IMR-90 (cell line): ENCODE results near the gene RHOB. TPM values are rescaled to one million over a fixed set of nuclear protein-coding genes. Genes with fewer than 3 reads are reported as not detected.

Source experiments
- ATAC-seq: fragments of 200-7000 bp; cut with Tn5 transposase; 2 replicates; pipeline ENCODE4 v1.9.1; 2020; ENCODE audit warnings: low read depth, mild to moderate bottlenecking, moderate library complexity
- BruUV-seq: library from RNA; stranded (reverse); fragments of 400-500 nt; replicated peaks from 2 replicates; lab custom pipeline; 2021; lab: Mats Ljungman, UMichigan
- CTCF ChIA-PET: fragments of 300-600 bp; formaldehyde crosslinking; extraction: SDS; loops from one replicate; lab custom pipeline; 2021; ENCODE audit warnings: antibody characterized with exemption; lab: Yijun Ruan, JAX
- POLR2A ChIA-PET: fragments of 300-600 bp; sonication (Branson Sonifier 250); formaldehyde crosslinking; loops from one replicate; lab custom pipeline; 2022; ENCODE audit warnings: antibody characterized with exemption; ENCODE audit not compliant: unreplicated experiment; lab: Charles Lee
- DNase-seq: peaks from one replicate; pipeline ENCODE4 v3.0.0; 2013
- H2AFZ ChIP-seq: replicated peaks from 2 replicates; pipeline ENCODE3; 2013; ENCODE audit warnings: low read length, mild to moderate bottlenecking; ENCODE audit not compliant: poor library complexity
- H2AK5ac ChIP-seq: 2 replicates; pipeline ENCODE4 v1.6.1; 2013; ENCODE audit warnings: low read depth, low read length, inconsistent platforms
- H2AK9ac ChIP-seq: replicated peaks from 2 replicates; pipeline ENCODE3; 2013; ENCODE audit warnings: mild to moderate bottlenecking, low read depth, low read length, moderate library complexity; ENCODE audit not compliant: poor library complexity
- H2BK120ac ChIP-seq: 2 replicates; pipeline ENCODE4 v1.6.1; 2013; ENCODE audit warnings: low read depth, low read length, inconsistent platforms
- H2BK15ac ChIP-seq: 3 replicates; pipeline ENCODE4 v1.6.1; 2013; ENCODE audit warnings: low read depth, low read length, inconsistent platforms
- H2BK20ac ChIP-seq: 2 replicates; pipeline ENCODE4 v1.6.1; 2013; ENCODE audit warnings: low read depth, mild to moderate bottlenecking, inconsistent platforms, low read length, moderate library complexity
- H2BK5ac ChIP-seq: 2 replicates; pipeline ENCODE4 v1.6.1; 2013; ENCODE audit warnings: mild to moderate bottlenecking, low read depth, low read length, inconsistent platforms; ENCODE audit not compliant: poor library complexity, severe bottlenecking
- H3K14ac ChIP-seq: replicated peaks from 2 replicates; pipeline ENCODE4 v1.6.1; 2013; ENCODE audit warnings: low read depth, low read length, inconsistent platforms
- H3K18ac ChIP-seq: 2 replicates; pipeline ENCODE4 v1.6.1; 2013; ENCODE audit warnings: low read depth, low read length, control low read depth
- H3K23ac ChIP-seq: 2 replicates; pipeline ENCODE4 v1.6.1; 2013; ENCODE audit warnings: low read depth, low read length, inconsistent platforms
- H3K27ac ChIP-seq: 2 replicates; pipeline ENCODE4 v1.5.1; 2013; ENCODE audit warnings: mild to moderate bottlenecking, control low read depth, low read length; ENCODE audit not compliant: insufficient read depth
- H3K27me3 ChIP-seq: 2 replicates; pipeline ENCODE4 v1.6.1; 2013; ENCODE audit warnings: low read length; ENCODE audit not compliant: control insufficient read depth, insufficient read depth
- H3K36me3 ChIP-seq: 2 replicates; pipeline ENCODE4 v1.6.1; 2013; ENCODE audit warnings: low read length, mixed read lengths; ENCODE audit not compliant: control insufficient read depth, insufficient read depth
- H3K4ac ChIP-seq: 2 replicates; pipeline ENCODE4 v1.6.1; 2013; ENCODE audit warnings: low read depth, low read length, inconsistent platforms
- H3K4me1 ChIP-seq: 2 replicates; pipeline ENCODE4 v1.6.1; 2013; ENCODE audit warnings: low read length, mixed read lengths; ENCODE audit not compliant: control insufficient read depth, insufficient read depth
- H3K4me2 ChIP-seq: 2 replicates; pipeline ENCODE4 v1.6.1; 2013; ENCODE audit warnings: low read depth, mild to moderate bottlenecking, control low read depth, low read length, moderate library complexity
- H3K4me3 ChIP-seq: 2 replicates; pipeline ENCODE4 v1.5.1; 2013; ENCODE audit warnings: low read depth, mild to moderate bottlenecking, control low read depth, low read length, moderate library complexity; ENCODE audit not compliant: insufficient read depth
- H3K56ac ChIP-seq: 2 replicates; pipeline ENCODE4 v1.6.1; 2013; ENCODE audit warnings: low read length, inconsistent platforms; ENCODE audit not compliant: insufficient read depth; ENCODE audit errors: extremely low read depth
- H3K79me1 ChIP-seq, 2 experiments: 2 replicates each; pipeline ENCODE4 v1.6.1; 2013; ENCODE audit warnings: low read length in 2 of 2, inconsistent platforms in 1 of 2, low read depth in 1 of 2
- H3K9ac ChIP-seq: 2 replicates; pipeline ENCODE4 v1.6.1; 2013; ENCODE audit warnings: low read depth, low read length, control low read depth
- H3K9me1 ChIP-seq: 2 replicates; pipeline ENCODE4 v1.6.1; 2013; ENCODE audit warnings: low read length, inconsistent platforms; ENCODE audit not compliant: insufficient read depth
- H3K9me3 ChIP-seq: 2 replicates; pipeline ENCODE4 v1.6.1; 2013; ENCODE audit warnings: low read length; ENCODE audit not compliant: control insufficient read depth, insufficient read depth
- H4K20me1 ChIP-seq: 2 replicates; pipeline ENCODE4 v1.6.1; 2013; ENCODE audit warnings: low read length, inconsistent platforms; ENCODE audit not compliant: insufficient read depth
- H4K5ac ChIP-seq: 2 replicates; pipeline ENCODE4 v1.6.1; 2013; ENCODE audit warnings: mild to moderate bottlenecking, low read depth, low read length, control low read depth
- H4K8ac ChIP-seq, 2 experiments: 2 replicates each; pipeline ENCODE4 v1.6.1; 2013; ENCODE audit warnings: low read depth in 2 of 2, low read length in 2 of 2, control low read depth in 1 of 2, inconsistent platforms in 1 of 2
- H4K91ac ChIP-seq: 2 replicates; pipeline ENCODE4 v1.6.1; 2013; ENCODE audit warnings: low read depth, low read length, inconsistent platforms; ENCODE audit not compliant: insufficient read depth
- ELK1 ChIP-seq: fragments of 150-350 bp; IDR thresholded peaks from 2 replicates; pipeline ENCODE4 v1.6.1; 2016; ENCODE audit warnings: low read depth, mild to moderate bottlenecking, low read length, moderate library complexity, borderline replicate concordance
- MAFK ChIP-seq: IDR thresholded peaks from 2 replicates; pipeline ENCODE4 v1.6.1; 2012; ENCODE audit warnings: low read depth, low read length, improper control_type of control experiment
- POLR2A ChIP-seq: IDR thresholded peaks from 2 replicates; pipeline ENCODE4 v1.6.1; 2012; ENCODE audit warnings: mild to moderate bottlenecking, low read depth, low read length
- WGBS, 2 experiments: methylation state at CpG; one replicate each; pipeline versions ENCODE4 v1.1.5 to v1.1.7; 2013; ENCODE audit warnings: missing lambda C conversion rate in 2 of 2; ENCODE audit not compliant: insufficient read length in 1 of 2; ENCODE audit errors: extremely low coverage in 2 of 2; 5-methylcytosine and 5-hydroxymethylcytosine counted together
- dilution Hi-C: fragments of 300-500 bp; cut with HindIII; formaldehyde crosslinking; loops from one replicate; pipeline ENCODE4 v1.14.3; 2018; ENCODE audit warnings: low sequenced_read_pairs; ENCODE audit not compliant: unreplicated experiment
- in situ Hi-C: fragments of 300-500 bp; cut with MboI; formaldehyde crosslinking; loops from 3 replicates; pipeline ENCODE4 v1.14.3; 2019; ENCODE audit warnings: low sequenced_read_pairs, inconsistent platforms, mixed read lengths
- intact Hi-C: fragments of 100-400 bp; cut with micrococcal nuclease; formaldehyde crosslinking; loops from 2 replicates; pipeline ENCODE4 v1.10.0; 2022
- polyA plus RNA-seq, 3 experiments: library from polyadenylated mRNA; depleted of rRNA; stranded (reverse); fragments of >200 nt; gene quantifications; 2 replicates each; pipeline ENCODE4 v1.2.3, GENCODE V29; 2012; ENCODE audit warnings: low replicate concordance in 1 of 3
- total RNA-seq: library from RNA; depleted of rRNA; stranded (reverse); fragments of >200 nt; gene quantifications from 2 replicates; pipeline ENCODE4 v1.2.3, GENCODE V29; 2012

RHOB gene
- total and polyA plus RNA-seq, 2 of the 4 experiments (the other 2 are of a cell fraction): 112 to 149 TPM

GRCh38 chr2:20415511-20415918 is 31.4 kb upstream of the RHOB start:
- no peak overlapping the region for H2BK20ac ChIP-seq
- H3K18ac ChIP-seq: no peak overlapping the region
- no peak overlapping the region for H2AFZ ChIP-seq
- H2AK5ac ChIP-seq: no peak overlapping the region
- no peak overlapping the region for H3K23ac ChIP-seq
- H4K8ac ChIP-seq: no peak overlapping the region
- ChIA-PET POLR2A (no interaction called here), CTCF (interaction anchor here (0.5 kb wide), 1 partner anchor 32 kb away, joined by 3 read pairs; no protein-coding TSS in a partner anchor)
- no peak overlapping the region for H3K56ac ChIP-seq
- H4K20me1 ChIP-seq: no peaks in the 10 kb centered on the region
- in situ Hi-C loops: no loop called here
- no peak overlapping the region for H3K4ac ChIP-seq
- ATAC-seq (no peak), DNase-seq (no peak)
- no peaks in the 10 kb centered on the region for H3K9me3 ChIP-seq
- H3K79me1 ChIP-seq: no peaks in the 10 kb centered on the region
- H3K27me3 ChIP-seq: no peaks in the 10 kb centered on the region
- H2AK9ac ChIP-seq: no peak overlapping the region
- H2BK5ac ChIP-seq: no peak overlapping the region
- H3K4me1 ChIP-seq: peaks cover 4% of the 10 kb centered on the region; the same call in 1 of the 2 replicates
- H3K14ac ChIP-seq: no peak overlapping the region
- no peak for TF ChIP-seq MAFK
- TF ChIP-seq POLR2A: no peak
- no peak for TF ChIP-seq ELK1
- no peak overlapping the region for H2BK120ac ChIP-seq
- dilution Hi-C loops: no loop called here
- H3K9ac ChIP-seq: no peak overlapping the region
- H3K27ac ChIP-seq: no peak overlapping the region
- H4K5ac ChIP-seq: no peak overlapping the region
- H4K91ac ChIP-seq: no peak overlapping the region
- H3K4me2 ChIP-seq: no peak overlapping the region
- no CpG with 5 or more reads among the region's 2 CpGs for WGBS, 2 experiments
- no peaks in the 10 kb centered on the region for H3K36me3 ChIP-seq
- peaks cover 3% of the 10 kb centered on the region; the same call in 1 of the 2 replicates for H3K9me1 ChIP-seq
- H3K4me3 ChIP-seq: no peak overlapping the region
- H2BK15ac ChIP-seq: no peak overlapping the region
- BruUV-seq: no TSS peak
- intact Hi-C loops: no loop called here
